Tibial artery (tissue), 4 donors: Measurements from ENCODE around the gene CLCN7.

ENCODE experiments used
- DNase-seq, 2 donors: peaks; one replicate each; pipeline ENCODE4 v3.0.0-alpha.2; 2019
- H3K27ac ChIP-seq, 2 donors: fragments of 200-600 bp; sonication (generic) in 1 of 2; 1 replicate in 1 of 2; 2 replicates in 1 of 2; pipeline ENCODE4 v1.5.1; 2018 to 2019; ENCODE audit warnings: mild to moderate bottlenecking in 1 of 2
- H3K27me3 ChIP-seq, 2 donors: fragments of 200-600 bp; sonication (generic) in 1 of 2; one replicate each; pipeline versions ENCODE4 v1.5.1 to v1.6.0; 2016 to 2019
- H3K36me3 ChIP-seq, 3 donors: fragments of 200-600 bp; sonication (generic) in 2 of 3; one replicate each; pipeline ENCODE4 v1.5.1; 2016 to 2019; ENCODE audit warnings: mild to moderate bottlenecking in 2 of 3
- H3K4me1 ChIP-seq, 4 donors: fragments of 200-600 bp; sonication (generic) in 2 of 4; 1 replicate in 3 of 4; 2 replicates in 1 of 4; pipeline ENCODE4 v1.5.1; 2016 to 2019
- H3K4me3 ChIP-seq, 2 donors: fragments of 200-600 bp; sonication (generic) in 1 of 2; 1 replicate in 1 of 2; 2 replicates in 1 of 2; pipeline ENCODE4 v1.5.1; 2018 to 2019; ENCODE audit warnings: mild to moderate bottlenecking in 2 of 2
- H3K9me3 ChIP-seq, 3 donors: fragments of 200-600 bp; sonication (generic) in 1 of 3; one replicate each; pipeline ENCODE4 v1.5.1; 2016 to 2019
- CTCF ChIP-seq, 2 experiments: fragments of 200-600 bp in 1 of 2; fragments of 450-650 bp in 1 of 2; IDR thresholded peaks; one replicate each; pipeline ENCODE4 v1.5.1; 2017 to 2019; ENCODE audit warnings: antibody characterized with exemption in 2 of 2, mild to moderate bottlenecking in 1 of 2, moderate library complexity in 1 of 2
- intact Hi-C: fragments of 100-400 bp; cut with DNase I; formaldehyde crosslinking; loops from one replicate; pipeline ENCODE4 v1.15.0; 2023; ENCODE audit warnings: low total_unique reads

The CLCN7 gene

GRCh38 chr16:1403036-1403435 lies 71.8 kb downstream of the CLCN7 start:
- intact Hi-C loops = no loop called here
- no peak for TF ChIP-seq CTCF (IDR thresholded peaks at IDR 0.05)
- H3K4me1 ChIP-seq = peaks cover 0 to 10% (median 6%) of the 10 kb centered on the region in 4 donors
- no peaks in the 10 kb centered on the region for H3K9me3 ChIP-seq
- H3K27me3 ChIP-seq = no peaks in the 10 kb centered on the region
- DNase-seq = no peak
- no peak overlapping the region for H3K27ac ChIP-seq
- H3K36me3 ChIP-seq = peaks cover 40 to 80% (median 55%) of the 10 kb centered on the region in 3 donors
- no peak overlapping the region for H3K4me3 ChIP-seq

DNA sequence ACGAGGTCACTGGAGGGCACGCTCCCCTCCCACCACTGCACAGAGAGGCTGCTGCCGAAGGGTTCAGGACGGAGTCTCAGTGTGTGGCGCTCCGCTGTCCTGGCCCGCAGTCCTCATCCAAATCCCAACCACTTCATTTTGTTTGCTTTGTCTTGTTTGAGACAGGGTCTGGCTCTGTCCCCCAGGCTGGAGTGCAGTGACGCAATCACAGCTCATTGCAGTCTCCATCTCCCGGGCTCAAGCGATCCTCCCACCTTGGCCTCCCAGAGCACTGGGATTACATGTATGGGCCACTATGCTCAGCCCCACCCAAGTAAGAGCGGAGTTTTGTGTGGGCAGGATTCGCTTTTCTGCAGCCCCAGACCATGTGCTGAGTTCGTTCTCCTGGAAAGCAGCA lies 73.1 kb downstream of the CLCN7 start:
- no peaks in the 10 kb centered on the region for H3K4me1 ChIP-seq
- no peaks in the 10 kb centered on the region for H3K27me3 ChIP-seq
- no peak overlapping the region for H3K4me3 ChIP-seq
- H3K27ac ChIP-seq = no peak overlapping the region
- intact Hi-C loops = no loop called here
- no peak for DNase-seq
- H3K9me3 ChIP-seq = no peaks in the 10 kb centered on the region
- TF ChIP-seq CTCF (IDR thresholded peaks at IDR 0.05) = no peak
- H3K36me3 ChIP-seq = peaks cover 40 to 92% (median 62%) of the 10 kb centered on the region in 3 donors

DNA sequence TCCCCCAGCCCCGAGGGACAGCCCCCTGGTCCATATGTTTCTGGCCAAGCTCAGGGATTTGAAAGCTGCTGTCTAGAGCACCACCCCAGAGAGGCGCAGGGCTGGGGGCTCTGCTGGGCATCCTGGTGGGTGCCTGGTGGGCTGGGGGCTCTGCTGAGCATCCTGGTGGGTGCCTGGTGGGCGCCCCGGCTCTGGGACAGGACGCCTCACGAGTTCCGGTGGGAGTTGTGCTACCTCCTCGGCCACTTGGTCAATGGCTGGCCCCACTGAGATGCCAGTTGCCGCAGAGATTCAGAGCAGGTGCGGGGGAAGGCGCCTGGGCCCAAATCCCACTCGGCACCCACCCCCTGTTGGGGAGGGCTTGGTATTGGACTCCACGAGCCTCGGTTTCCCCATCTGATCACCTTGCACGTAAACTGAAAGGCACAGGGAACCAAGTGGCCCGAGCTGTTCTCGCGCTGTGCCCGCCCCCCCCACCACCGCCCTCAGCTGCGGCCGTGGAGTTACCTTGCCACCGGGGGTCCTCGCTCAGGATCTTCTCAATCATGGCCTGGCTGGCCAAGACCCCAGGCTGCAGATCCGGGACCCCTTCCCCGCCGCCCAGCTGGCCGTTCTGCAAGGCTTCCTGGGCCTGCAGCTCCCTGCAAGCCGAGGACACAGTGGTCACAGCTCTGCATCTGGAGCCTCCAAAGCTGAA lies 73.6 kb downstream of the CLCN7 start:
- Histone ChIP-seq H3K4me3 (no peak overlapping the region), H3K9me3 (no peaks in the 10 kb centered on the region), H3K36me3 (peaks cover 40 to 93% (median 66%) of the 10 kb centered on the region in 3 donors), H3K27ac (no peak overlapping the region), H3K27me3 (no peaks in the 10 kb centered on the region), H3K4me1 (no peaks in the 10 kb centered on the region)
- TF ChIP-seq CTCF (IDR thresholded peaks at IDR 0.05) = no peak
- intact Hi-C loops = no loop called here
- no peak for DNase-seq

DNA sequence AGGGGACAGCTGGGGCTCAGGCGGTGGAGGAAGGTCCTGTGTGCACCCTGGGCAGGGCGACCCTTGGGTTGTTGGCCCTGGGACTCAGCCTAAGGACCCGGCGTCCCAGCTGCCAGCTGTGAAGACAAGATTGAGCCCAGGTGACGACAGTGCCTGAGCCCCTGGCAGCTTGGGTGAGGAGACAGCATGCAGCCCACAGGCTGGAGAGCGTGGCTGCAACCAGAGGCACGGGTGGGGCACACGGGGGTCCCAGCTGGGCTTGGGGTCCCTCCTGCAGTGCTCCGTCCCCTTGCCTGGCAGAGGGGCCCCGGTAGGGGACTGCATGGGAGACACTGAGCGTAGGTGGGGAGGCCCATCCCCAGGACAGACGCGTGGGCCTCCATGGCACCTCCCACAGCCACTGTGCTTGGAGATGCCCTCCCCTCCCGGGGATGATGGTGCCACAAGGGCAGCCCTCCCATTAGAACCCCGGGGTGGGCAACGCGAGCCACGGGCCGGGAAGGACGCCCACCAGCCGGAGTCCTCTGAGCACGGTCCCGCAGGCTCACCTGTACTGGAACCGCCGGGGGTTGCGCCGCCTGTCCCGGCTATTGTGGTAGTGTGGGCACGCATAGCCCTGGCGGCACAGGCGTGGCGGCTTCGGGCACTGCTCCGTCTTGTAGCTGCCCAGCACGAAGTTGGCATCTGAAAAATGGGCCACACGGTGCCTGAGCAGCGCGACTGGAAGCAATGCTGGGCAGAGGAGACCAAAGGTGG lies 75.8 kb downstream of the CLCN7 start:
- TF ChIP-seq CTCF (IDR thresholded peaks at IDR 0.05) = no peak
- H3K4me3 ChIP-seq = no peak overlapping the region
- intact Hi-C loops = no loop called here
- no peaks in the 10 kb centered on the region for H3K27me3 ChIP-seq
- no peak overlapping the region for H3K27ac ChIP-seq
- H3K9me3 ChIP-seq = no peaks in the 10 kb centered on the region
- peaks cover 50 to 98% (median 73%) of the 10 kb centered on the region in 3 donors for H3K36me3 ChIP-seq
- no peaks in the 10 kb centered on the region for H3K4me1 ChIP-seq
- DNase-seq = no peak

DNA sequence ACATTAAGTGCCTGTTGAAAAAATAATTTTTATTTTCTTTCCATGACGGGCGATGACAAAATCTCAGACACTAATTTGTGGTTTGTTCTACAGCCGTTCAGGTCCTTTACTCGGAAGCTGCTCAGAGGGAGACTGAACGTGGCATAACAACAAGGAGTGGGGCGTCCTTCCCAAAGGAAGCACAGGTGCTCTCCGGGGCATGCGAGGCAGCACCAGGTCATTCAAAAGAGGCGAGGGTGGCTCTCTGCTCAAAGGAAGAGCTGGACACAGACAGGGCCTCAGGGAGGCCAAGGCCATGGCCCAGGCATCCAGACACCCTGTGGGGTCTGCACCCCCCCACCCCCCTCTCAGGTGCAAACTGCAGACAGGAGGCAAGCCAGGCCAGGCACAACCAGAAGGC lies 76.5 kb downstream of the CLCN7 start:
- no peak overlapping the region for H3K4me3 ChIP-seq
- no peak for DNase-seq

More for the DNA sequence above, 76.5 kb downstream of the CLCN7 start:
- intact Hi-C loops = no loop called here
- TF ChIP-seq CTCF (IDR thresholded peaks at IDR 0.05) = no peak
- Histone ChIP-seq H3K9me3 (no peaks in the 10 kb centered on the region), H3K27me3 (no peaks in the 10 kb centered on the region), H3K27ac (no peak overlapping the region), H3K4me1 (no peaks in the 10 kb centered on the region), H3K36me3 (peaks cover 56 to 98% (median 79%) of the 10 kb centered on the region in 3 donors)
